Measurements from ENCODE around the gene CEP128.

CEP128 gene

DNA sequence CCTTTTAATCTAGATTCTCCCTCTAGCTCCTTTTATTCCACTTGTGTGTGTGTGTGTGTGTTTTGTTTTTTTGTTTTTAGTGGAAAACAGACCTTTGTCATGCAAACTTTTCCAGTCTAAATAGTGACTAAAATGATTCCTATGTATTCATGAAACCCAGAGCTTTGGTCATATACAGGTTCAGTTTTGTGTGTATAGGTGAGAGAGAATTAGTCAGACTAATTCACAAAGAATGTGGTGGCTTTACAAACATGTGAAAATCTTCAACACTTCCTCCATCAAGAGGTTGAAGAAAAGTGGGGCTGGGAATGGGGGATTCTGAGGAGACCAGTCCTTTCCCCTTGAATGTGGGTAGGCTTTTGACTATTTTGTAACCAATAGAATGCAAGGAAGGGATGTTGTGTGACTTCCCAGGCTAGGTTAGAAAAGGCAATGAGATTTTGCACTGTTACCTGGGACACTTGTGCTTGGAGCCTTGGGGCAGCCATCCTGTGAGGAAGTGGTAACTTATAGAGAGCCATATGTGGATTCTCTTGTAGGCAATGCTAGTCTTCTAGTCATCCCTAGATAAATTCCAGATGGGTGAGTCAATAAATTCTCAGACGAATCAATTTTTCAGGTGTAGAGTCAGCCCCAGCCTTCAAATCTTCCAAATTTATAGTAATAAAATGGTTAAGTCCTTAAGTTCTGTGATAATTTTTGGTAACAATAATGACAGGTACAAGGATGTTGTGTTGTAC, 236.1 kb downstream of the CEP128 start:
- no peak for DNase-seq (ENCODE audit: low read depth)
- TF ChIP-seq, protein P1, sequence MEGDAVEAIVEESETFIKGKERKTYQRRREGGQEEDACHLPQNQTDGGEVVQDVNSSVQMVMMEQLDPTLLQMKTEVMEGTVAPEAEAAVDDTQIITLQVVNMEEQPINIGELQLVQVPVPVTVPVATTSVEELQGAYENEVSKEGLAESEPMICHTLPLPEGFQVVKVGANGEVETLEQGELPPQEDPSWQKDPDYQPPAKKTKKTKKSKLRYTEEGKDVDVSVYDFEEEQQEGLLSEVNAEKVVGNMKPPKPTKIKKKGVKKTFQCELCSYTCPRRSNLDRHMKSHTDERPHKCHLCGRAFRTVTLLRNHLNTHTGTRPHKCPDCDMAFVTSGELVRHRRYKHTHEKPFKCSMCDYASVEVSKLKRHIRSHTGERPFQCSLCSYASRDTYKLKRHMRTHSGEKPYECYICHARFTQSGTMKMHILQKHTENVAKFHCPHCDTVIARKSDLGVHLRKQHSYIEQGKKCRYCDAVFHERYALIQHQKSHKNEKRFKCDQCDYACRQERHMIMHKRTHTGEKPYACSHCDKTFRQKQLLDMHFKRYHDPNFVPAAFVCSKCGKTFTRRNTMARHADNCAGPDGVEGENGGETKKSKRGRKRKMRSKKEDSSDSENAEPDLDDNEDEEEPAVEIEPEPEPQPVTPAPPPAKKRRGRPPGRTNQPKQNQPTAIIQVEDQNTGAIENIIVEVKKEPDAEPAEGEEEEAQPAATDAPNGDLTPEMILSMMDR (IDR thresholded peaks at IDR 0.05; ENCODE audit: control insufficient read depth, extremely low read depth, insufficient read depth): no peak
- H3K4me3 ChIP-seq (ENCODE audit: low read depth, low read length): no peak overlapping the region

DNA sequence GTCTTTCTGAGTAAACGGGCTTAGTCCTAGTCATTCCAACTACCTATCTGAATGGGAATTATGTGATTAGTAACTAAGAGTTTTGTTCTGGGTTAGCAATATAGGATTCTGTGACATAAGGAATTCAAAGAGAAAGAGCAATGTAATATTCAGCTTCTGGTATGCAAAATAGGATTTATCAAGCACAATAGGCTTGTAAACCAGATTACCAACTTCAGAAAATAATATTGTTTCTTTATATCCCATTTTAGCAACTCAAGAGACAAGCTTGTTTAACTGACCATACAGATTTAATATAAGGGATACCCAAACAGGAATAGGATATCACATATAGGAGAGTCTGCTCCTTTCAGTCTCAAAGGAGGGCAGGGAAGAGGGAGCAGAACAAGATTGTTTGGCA, 240.9 kb downstream of the CEP128 start:
- H3K4me3 ChIP-seq (ENCODE audit: low read depth, low read length): no peak overlapping the region
- TF ChIP-seq, protein P1 (IDR thresholded peaks at IDR 0.05; ENCODE audit: control insufficient read depth, extremely low read depth, insufficient read depth): no peak
- DNase-seq (ENCODE audit: low read depth): no peak

DNA sequence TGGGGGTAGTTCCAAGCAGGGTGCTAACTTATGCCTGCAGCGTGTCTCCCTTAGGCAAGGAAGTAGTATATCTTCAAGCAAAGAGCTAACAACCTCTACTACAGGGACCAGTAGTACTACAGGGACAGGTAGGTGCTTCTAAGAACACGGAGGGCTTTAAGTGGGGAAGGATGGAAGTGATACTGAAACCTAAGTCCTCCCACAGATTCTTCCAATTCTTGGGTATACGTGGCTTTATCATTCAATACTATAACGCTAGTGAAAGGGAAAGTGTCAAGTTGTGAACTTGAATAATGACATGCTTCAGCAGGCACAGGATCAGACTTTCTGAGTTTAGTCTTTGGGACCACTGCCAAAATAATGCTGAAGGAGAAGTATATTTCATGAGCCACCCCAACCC, 241.7 kb downstream of the CEP128 start:
- DNase-seq (ENCODE audit: low read depth): no peak
- H3K4me3 ChIP-seq (ENCODE audit: low read depth, low read length): no peak overlapping the region
- TF ChIP-seq, protein P1 (IDR thresholded peaks at IDR 0.05; ENCODE audit: control insufficient read depth, extremely low read depth, insufficient read depth): no peak

- DNase-seq (ENCODE audit: low read depth): no peak
- TF ChIP-seq, protein P1 (IDR thresholded peaks at IDR 0.05; ENCODE audit: control insufficient read depth, extremely low read depth, insufficient read depth): no peak
- no peak overlapping the region for H3K4me3 ChIP-seq (ENCODE audit: low read depth, low read length)
Observed at GRCh38 chr14:80698974-80699373, 242.6 kb downstream of the CEP128 start.

DNA sequence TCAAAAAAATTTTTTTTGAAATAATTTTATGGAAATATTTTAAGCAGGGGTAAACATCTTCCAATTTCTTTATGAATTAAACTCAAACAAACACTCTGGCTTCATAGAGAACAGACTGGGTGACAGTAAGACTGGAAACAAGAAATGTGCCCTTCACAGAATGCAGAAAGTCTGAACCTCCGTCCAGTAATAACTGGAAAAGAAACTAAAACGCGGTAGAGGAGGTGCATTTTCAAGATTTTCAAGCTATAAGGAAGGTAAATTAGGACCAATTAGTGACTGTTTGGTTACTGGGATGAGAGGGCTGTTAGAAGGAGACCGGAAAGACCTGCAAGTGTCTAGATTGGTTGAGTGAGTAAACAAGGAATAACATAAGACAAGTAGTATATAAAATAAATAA, 245.7 kb downstream of the CEP128 start:
- DNase-seq (ENCODE audit: low read depth): no peak
- no peak overlapping the region for H3K4me3 ChIP-seq (ENCODE audit: low read depth, low read length)
- TF ChIP-seq, protein P1 (IDR thresholded peaks at IDR 0.05; ENCODE audit: control insufficient read depth, extremely low read depth, insufficient read depth): no peak

- TF ChIP-seq, protein P1 (IDR thresholded peaks at IDR 0.05; ENCODE audit: control insufficient read depth, extremely low read depth, insufficient read depth): no peak
- no peak overlapping the region for H3K4me3 ChIP-seq (ENCODE audit: low read depth, low read length)
- DNase-seq (ENCODE audit: low read depth): no peak
Observed at GRCh38 chr14:80692903-80693302, 248.6 kb downstream of the CEP128 start.

DNA sequence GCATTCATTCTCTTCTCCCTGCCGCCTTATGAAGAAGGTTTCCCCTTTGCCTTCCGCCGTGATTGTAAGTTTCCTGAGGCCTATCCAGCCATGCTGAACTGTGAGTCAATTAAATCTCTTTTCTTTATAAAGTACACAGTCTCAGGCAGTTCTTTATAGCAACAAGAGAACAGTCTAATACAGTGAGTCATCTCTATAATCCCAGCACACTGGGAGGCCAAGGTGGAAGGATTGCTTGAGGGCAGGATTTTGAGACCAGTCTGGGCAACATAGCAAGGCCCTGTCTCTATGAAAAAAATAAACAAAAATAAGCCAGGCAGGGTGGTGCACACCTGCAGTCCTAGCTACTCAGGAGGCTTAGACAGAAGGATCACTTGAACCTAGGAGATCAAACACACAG, 259.9 kb downstream of the CEP128 start:
- TF ChIP-seq, protein P1 (IDR thresholded peaks at IDR 0.05; ENCODE audit: control insufficient read depth, extremely low read depth, insufficient read depth): no peak
- no peak for DNase-seq (ENCODE audit: low read depth)
- no peak overlapping the region for H3K4me3 ChIP-seq (ENCODE audit: low read depth, low read length)

All from LNCaP clone FGC (cell line).